PC-3 (cell line): ENCODE results near the gene TUBB2B. TPM values are rescaled to one million over a fixed set of nuclear protein-coding genes. Genes with fewer than 3 reads are reported as not detected.

Source experiments
- ATAC-seq: fragments of 200-7000 bp; cut with Tn5 transposase; 2 replicates; pipeline ENCODE4 v1.9.1; 2020; ENCODE audit warnings: mild to moderate bottlenecking, moderate library complexity
- BruUV-seq: library from RNA; stranded (reverse); fragments of 400-500 nt; replicated peaks from 2 replicates; lab custom pipeline; 2021; lab: Mats Ljungman, UMichigan
- CTCF ChIA-PET: fragments of 300-600 bp; sonication (Branson Sonifier 250); formaldehyde crosslinking; loops from one replicate; lab custom pipeline; 2022; ENCODE audit warnings: antibody characterized with exemption; lab: Charles Lee
- POLR2A ChIA-PET: fragments of 300-600 bp; sonication (Branson Sonifier 250); formaldehyde crosslinking; loops from one replicate; lab custom pipeline; 2022; ENCODE audit warnings: antibody characterized with exemption; ENCODE audit not compliant: unreplicated experiment; lab: Charles Lee
- DNase-seq: peaks from one replicate; pipeline ENCODE4 v3.0.0-alpha.2; 2015
- H2AFZ ChIP-seq: fragments of 300-600 bp; sonication (generic); 2 replicates; pipeline ENCODE4 v1.6.0; 2016; ENCODE audit warnings: antibody characterized with exemption, low read length
- H3F3A ChIP-seq: fragments of 300-600 bp; sonication (generic); one replicate; pipeline ENCODE4 v1.6.0; 2017; ENCODE audit warnings: antibody characterized with exemption, low read length, control low read depth, mild to moderate bottlenecking; ENCODE audit not compliant: unreplicated experiment
- H3K27ac ChIP-seq: fragments of 300-600 bp; sonication (generic); 2 replicates; pipeline ENCODE4 v1.5.1; 2016; ENCODE audit warnings: mild to moderate bottlenecking, low read length
- H3K27me3 ChIP-seq: fragments of 300-600 bp; sonication (generic); 2 replicates; pipeline ENCODE4 v1.6.1; 2016; ENCODE audit warnings: low read length, mixed read lengths
- H3K36me3 ChIP-seq: fragments of 300-600 bp; sonication (generic); 2 replicates; pipeline ENCODE4 v1.6.1; 2016; ENCODE audit warnings: low read depth, mixed run types, low read length, mixed read lengths
- H3K4me1 ChIP-seq: fragments of 300-600 bp; sonication (generic); 2 replicates; pipeline ENCODE4 v1.5.1; 2016; ENCODE audit warnings: low read length; ENCODE audit not compliant: insufficient read depth
- H3K4me2 ChIP-seq: fragments of 300-600 bp; sonication (generic); 2 replicates; pipeline ENCODE4 v1.6.0; 2016; ENCODE audit warnings: low read length
- H3K4me3 ChIP-seq: fragments of 300-600 bp; sonication (generic); 2 replicates; pipeline ENCODE4 v1.5.1; 2016; ENCODE audit warnings: mild to moderate bottlenecking, low read length, mixed read lengths
- H3K79me2 ChIP-seq: fragments of 300-600 bp; sonication (generic); 2 replicates; pipeline ENCODE4 v1.6.1; 2017; ENCODE audit warnings: low read length, mixed read lengths
- H3K9ac ChIP-seq: fragments of 300-600 bp; sonication (generic); 2 replicates; pipeline ENCODE4 v1.6.0; 2016; ENCODE audit warnings: mild to moderate bottlenecking, low read length
- H3K9me2 ChIP-seq: fragments of 300-600 bp; sonication (generic); replicated peaks from 2 replicates; pipeline ENCODE4 v1.6.1; 2016; ENCODE audit warnings: mixed run types, low read length, mixed read lengths
- H3K9me3 ChIP-seq: fragments of 300-600 bp; sonication (generic); 2 replicates; pipeline ENCODE4 v1.6.1; 2016; ENCODE audit warnings: low read length, mixed read lengths
- H4K20me1 ChIP-seq: fragments of 300-600 bp; sonication (generic); 2 replicates; pipeline ENCODE4 v1.6.1; 2016; ENCODE audit warnings: low read length, mixed read lengths
- CTCF ChIP-seq: fragments of 300-600 bp; sonication (generic); conservative IDR thresholded peaks from 2 replicates; pipeline ENCODE4 v1.5.1; 2017; ENCODE audit warnings: antibody characterized with exemption, low read depth, mild to moderate bottlenecking, low read length
- EZH2 ChIP-seq: fragments of 300-600 bp; sonication (generic); IDR thresholded peaks from one replicate; pipeline ENCODE4 v1.6.1; 2017; ENCODE audit warnings: antibody characterized with exemption, mild to moderate bottlenecking, low read length; ENCODE audit not compliant: unreplicated experiment
- EZH2phosphoT487 ChIP-seq: fragments of 300-600 bp; sonication (generic); IDR thresholded peaks from 2 replicates; pipeline ENCODE4 v1.6.1; 2018; ENCODE audit warnings: mild to moderate bottlenecking, antibody characterized with exemption, low read length, borderline replicate concordance
- intact Hi-C: fragments of 100-400 bp; cut with micrococcal nuclease; formaldehyde crosslinking; loops from 2 replicates; pipeline ENCODE4 v1.9.0; 2023
- total RNA-seq: library from RNA; depleted of rRNA; stranded (reverse); fragments of >200 nt; gene quantifications from 2 replicates; pipeline ENCODE4 v1.2.3, GENCODE V29; 2014

Gene TUBB2B
- total RNA-seq, 1 experiment from 2014 or later = 6.5 TPM

GRCh38 chr6:3218266-3218665, 9.2 kb downstream of the TUBB2B start:
- TF ChIP-seq EZH2 (no peak), CTCF (no peak), EZH2phosphoT487 (no peak)
- Histone ChIP-seq H3K9me3 (no peaks in the 10 kb centered on the region), H3K4me2 (no peak overlapping the region), H4K20me1 (no peaks in the 10 kb centered on the region), H3K4me1 (no peaks in the 10 kb centered on the region; the same call in 1 of the 2 replicates), H3K4me3 (no peak overlapping the region), H3K9me2 (no peaks in the 10 kb centered on the region), H3K27me3 (peaks cover 10% of the 10 kb centered on the region; the same call in 1 of the 2 replicates), H3K27ac (no peak overlapping the region), H3F3A (no peaks in the 10 kb centered on the region), H3K79me2 (no peaks in the 10 kb centered on the region), H3K9ac (no peak overlapping the region), H3K36me3 (no peaks in the 10 kb centered on the region), H2AFZ (no peak overlapping the region)
- no TSS peak for BruUV-seq
- POLR2A ChIA-PET = no interaction called here
- DNase-seq = no peak
- ATAC-seq = no peak
- CTCF ChIA-PET = no interaction called here
- intact Hi-C loops = no loop called here

GRCh38 chr6:3217286-3217685, 10.2 kb downstream of the TUBB2B start:
- H3K79me2 ChIP-seq = no peaks in the 10 kb centered on the region
- no peaks in the 10 kb centered on the region for H3F3A ChIP-seq
- no peak overlapping the region for H3K4me3 ChIP-seq
- H3K27me3 ChIP-seq = peaks cover 10% of the 10 kb centered on the region; the same call in 1 of the 2 replicates
- no TSS peak for BruUV-seq
- H3K4me1 ChIP-seq = no peaks in the 10 kb centered on the region; the same call in 1 of the 2 replicates
- DNase-seq (no peak), ATAC-seq (no peak)
- POLR2A ChIA-PET = no interaction called here
- H3K4me2 ChIP-seq = no peak overlapping the region
- intact Hi-C loops = no loop called here
- H3K36me3 ChIP-seq = no peaks in the 10 kb centered on the region
- no peaks in the 10 kb centered on the region for H3K9me3 ChIP-seq
- TF ChIP-seq CTCF (no peak), EZH2 (no peak)
- no peak overlapping the region for H3K9ac ChIP-seq
- H3K27ac ChIP-seq = no peak overlapping the region
- no peaks in the 10 kb centered on the region for H3K9me2 ChIP-seq
- H4K20me1 ChIP-seq = no peaks in the 10 kb centered on the region
- no peak overlapping the region for H2AFZ ChIP-seq
- CTCF ChIA-PET = no interaction called here

- BruUV-seq = no TSS peak
- no peak overlapping the region for H2AFZ ChIP-seq
- H3K27ac ChIP-seq = no peak overlapping the region
- CTCF ChIA-PET = interaction anchor here (0.6 kb wide), 1 partner anchor 79 kb away, joined by 4 read pairs; no protein-coding TSS in a partner anchor
- no peaks in the 10 kb centered on the region for H3F3A ChIP-seq
- no peaks in the 10 kb centered on the region; the same call in 1 of the 2 replicates for H3K4me1 ChIP-seq
- no peak overlapping the region for H3K4me2 ChIP-seq
- no peaks in the 10 kb centered on the region for H4K20me1 ChIP-seq
- no peak for TF ChIP-seq CTCF
- no peak for TF ChIP-seq EZH2phosphoT487
- H3K9ac ChIP-seq = no peak overlapping the region
- DNase-seq (no peak), ATAC-seq (no peak; the same call in 1 of the 2 replicates)
- no peaks in the 10 kb centered on the region for H3K9me2 ChIP-seq
- no peaks in the 10 kb centered on the region for H3K36me3 ChIP-seq
- intact Hi-C loops = no loop called here
- H3K9me3 ChIP-seq = no peaks in the 10 kb centered on the region
- H3K27me3 ChIP-seq = peaks cover 8% of the 10 kb centered on the region; the same call in 1 of the 2 replicates
- POLR2A ChIA-PET = no interaction called here
- no peaks in the 10 kb centered on the region for H3K79me2 ChIP-seq
- H3K4me3 ChIP-seq = no peak overlapping the region
These were observed 12.6 kb downstream of the TUBB2B start for GRCh38 chr6:3214898-3215297.
